ENCODE measurements around the gene HSFX2.
"Not testable (repeated sequence)": the region's sequence is repeated elsewhere in the genome, so short reads cannot be mapped to it uniquely, and the experiment has no call there.

The HSFX2 gene

GRCh38 chrX:149598603-149599002 lies 3.5 kb upstream of the HSFX2 start:
- not testable (repeated sequence) for H3K4me3 ChIP-seq (ENCODE audit: insufficient read depth, low read depth, low read length, poor library complexity, severe bottlenecking); H3K36me3 ChIP-seq (ENCODE audit: control insufficient read depth, insufficient read depth, low read length); DNase-seq; H3K27me3 ChIP-seq (replicated peaks; ENCODE audit: control insufficient read depth, insufficient read depth, low read length, poor library complexity, severe bottlenecking); H3K27ac ChIP-seq (ENCODE audit: insufficient read depth, low read length, poor library complexity, severe bottlenecking); H3K4me1 ChIP-seq (ENCODE audit: control insufficient read depth, insufficient read depth, low read length, poor library complexity, severe bottlenecking); H3K9me3 ChIP-seq (ENCODE audit: control insufficient read depth, low read length)

DNA sequence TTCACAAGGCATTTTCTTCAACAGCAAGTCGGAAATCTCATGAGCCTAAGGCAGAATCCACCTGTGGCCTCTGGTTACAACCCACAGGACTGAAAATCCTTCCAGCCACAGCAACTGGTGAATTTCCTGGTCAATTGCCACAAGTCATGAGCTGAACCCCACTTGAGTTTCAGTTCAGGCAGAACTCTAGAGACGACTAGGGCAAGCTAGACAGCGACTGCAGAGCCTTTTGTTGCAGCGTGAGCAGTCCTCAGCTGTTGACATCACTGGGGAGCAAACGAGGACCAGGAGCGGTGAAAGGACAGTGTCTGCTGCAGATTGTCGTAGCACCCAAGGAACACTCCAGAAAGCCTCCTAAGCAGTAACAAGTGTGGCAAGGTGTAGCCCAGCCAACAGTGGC lies 829 bp upstream of the HSFX2 start:
- not testable (repeated sequence) for H3K9me3 ChIP-seq (ENCODE audit: control insufficient read depth, low read length); H3K36me3 ChIP-seq (ENCODE audit: control insufficient read depth, insufficient read depth, low read length); DNase-seq; H3K4me3 ChIP-seq (ENCODE audit: insufficient read depth, low read depth, low read length, poor library complexity, severe bottlenecking); H3K27me3 ChIP-seq (replicated peaks; ENCODE audit: control insufficient read depth, insufficient read depth, low read length, poor library complexity, severe bottlenecking); H3K27ac ChIP-seq (ENCODE audit: insufficient read depth, low read length, poor library complexity, severe bottlenecking); H3K4me1 ChIP-seq (ENCODE audit: control insufficient read depth, insufficient read depth, low read length, poor library complexity, severe bottlenecking)

GRCh38 chrX:149590993-149591392 lies 4.1 kb downstream of the HSFX2 start:
- DNase-seq; H3K36me3 ChIP-seq (ENCODE audit: control insufficient read depth, insufficient read depth, low read length); H3K4me3 ChIP-seq (ENCODE audit: insufficient read depth, low read depth, low read length, poor library complexity, severe bottlenecking); H3K27me3 ChIP-seq (replicated peaks; ENCODE audit: control insufficient read depth, insufficient read depth, low read length, poor library complexity, severe bottlenecking); H3K4me1 ChIP-seq (ENCODE audit: control insufficient read depth, insufficient read depth, low read length, poor library complexity, severe bottlenecking); H3K9me3 ChIP-seq (ENCODE audit: control insufficient read depth, low read length); H3K27ac ChIP-seq (ENCODE audit: insufficient read depth, low read length, poor library complexity, severe bottlenecking): not testable (repeated sequence)

DNA sequence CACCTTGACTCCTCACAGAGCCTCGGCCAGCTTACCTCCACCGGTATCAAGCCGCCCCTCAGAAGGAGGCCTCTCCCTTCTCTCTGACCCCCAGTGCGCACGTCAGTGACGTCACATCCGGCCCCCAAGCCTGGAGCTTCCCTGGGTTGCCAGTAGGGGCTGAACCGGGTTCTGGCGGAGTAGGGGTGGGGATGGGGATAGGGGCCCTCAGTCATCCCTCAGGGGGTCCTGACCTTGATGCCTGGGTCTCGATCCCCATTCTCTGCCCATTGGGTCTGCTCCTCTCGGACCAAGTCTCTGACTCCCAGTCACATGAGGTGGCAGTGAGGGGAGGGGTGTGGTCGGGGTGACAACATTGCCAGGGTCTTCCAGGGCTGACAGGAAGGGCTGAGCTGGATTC lies 7.8 kb downstream of the HSFX2 start, which contains the start of gene MAGEA9B:
TSS of gene MAGEA9B (minus strand) at position 101 of the 400 bp plus-strand sequence. CDS start 4,280 bp downstream, outside the sequence.
- H3K27me3 ChIP-seq (replicated peaks; ENCODE audit: control insufficient read depth, insufficient read depth, low read length, poor library complexity, severe bottlenecking); H3K4me1 ChIP-seq (ENCODE audit: control insufficient read depth, insufficient read depth, low read length, poor library complexity, severe bottlenecking); H3K4me3 ChIP-seq (ENCODE audit: insufficient read depth, low read depth, low read length, poor library complexity, severe bottlenecking); H3K36me3 ChIP-seq (ENCODE audit: control insufficient read depth, insufficient read depth, low read length); H3K9me3 ChIP-seq (ENCODE audit: control insufficient read depth, low read length); DNase-seq; H3K27ac ChIP-seq (ENCODE audit: insufficient read depth, low read length, poor library complexity, severe bottlenecking): not testable (repeated sequence)

- H3K36me3 ChIP-seq (ENCODE audit: control insufficient read depth, insufficient read depth, low read length); H3K4me1 ChIP-seq (ENCODE audit: control insufficient read depth, insufficient read depth, low read length, poor library complexity, severe bottlenecking); H3K27me3 ChIP-seq (replicated peaks; ENCODE audit: control insufficient read depth, insufficient read depth, low read length, poor library complexity, severe bottlenecking); H3K4me3 ChIP-seq (ENCODE audit: insufficient read depth, low read depth, low read length, poor library complexity, severe bottlenecking); DNase-seq; H3K9me3 ChIP-seq (ENCODE audit: control insufficient read depth, low read length); H3K27ac ChIP-seq (ENCODE audit: insufficient read depth, low read length, poor library complexity, severe bottlenecking): not testable (repeated sequence)
These were observed 9.5 kb downstream of the HSFX2 start for GRCh38 chrX:149585631-149586030.

DNA sequence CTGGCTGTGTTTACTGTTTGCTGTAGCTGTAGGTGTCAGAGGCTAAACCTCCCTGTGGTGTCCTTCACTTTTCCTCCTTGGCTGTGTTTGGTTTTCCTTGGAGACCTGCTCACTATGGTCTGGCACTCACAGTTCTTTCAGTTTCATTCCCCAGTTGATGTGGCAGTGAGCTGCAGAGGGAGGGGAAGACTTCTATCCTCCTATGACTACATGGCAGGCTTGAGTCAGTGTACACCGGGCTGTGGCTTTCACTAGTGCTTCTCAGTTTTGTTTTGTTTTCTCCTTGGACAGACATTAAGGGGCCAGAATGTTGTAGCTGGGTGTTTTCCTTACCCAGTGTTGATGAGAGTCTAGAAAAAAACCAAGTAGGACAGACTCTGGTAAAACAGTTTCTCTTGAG lies 21.7 kb downstream of the HSFX2 start:
- not testable (repeated sequence) for DNase-seq; H3K4me3 ChIP-seq (ENCODE audit: insufficient read depth, low read depth, low read length, poor library complexity, severe bottlenecking); H3K4me1 ChIP-seq (ENCODE audit: control insufficient read depth, insufficient read depth, low read length, poor library complexity, severe bottlenecking); H3K36me3 ChIP-seq (ENCODE audit: control insufficient read depth, insufficient read depth, low read length); H3K27ac ChIP-seq (ENCODE audit: insufficient read depth, low read length, poor library complexity, severe bottlenecking); H3K9me3 ChIP-seq (ENCODE audit: control insufficient read depth, low read length); H3K27me3 ChIP-seq (replicated peaks; ENCODE audit: control insufficient read depth, insufficient read depth, low read length, poor library complexity, severe bottlenecking)

- Histone ChIP-seq H3K4me1 (ENCODE audit: control insufficient read depth, insufficient read depth, low read length, poor library complexity, severe bottlenecking) (no peaks in the 10 kb centered on the region), H3K9me3 (ENCODE audit: control insufficient read depth, low read length) (no peaks in the 10 kb centered on the region), H3K27ac (ENCODE audit: insufficient read depth, low read length, poor library complexity, severe bottlenecking) (no peak overlapping the region), H3K27me3 (replicated peaks; ENCODE audit: control insufficient read depth, insufficient read depth, low read length, poor library complexity, severe bottlenecking) (no peaks in the 10 kb centered on the region), H3K36me3 (ENCODE audit: control insufficient read depth, insufficient read depth, low read length) (no peaks in the 10 kb centered on the region), H3K4me3 (ENCODE audit: insufficient read depth, low read depth, low read length, poor library complexity, severe bottlenecking) (no peak overlapping the region)
- DNase-seq = no peak
These were observed 22.4 kb downstream of the HSFX2 start for GRCh38 chrX:149572743-149573142.

- Histone ChIP-seq H3K27ac (ENCODE audit: insufficient read depth, low read length, poor library complexity, severe bottlenecking) (no peak overlapping the region), H3K27me3 (replicated peaks; ENCODE audit: control insufficient read depth, insufficient read depth, low read length, poor library complexity, severe bottlenecking) (no peaks in the 10 kb centered on the region), H3K4me1 (ENCODE audit: control insufficient read depth, insufficient read depth, low read length, poor library complexity, severe bottlenecking) (no peaks in the 10 kb centered on the region), H3K4me3 (ENCODE audit: insufficient read depth, low read depth, low read length, poor library complexity, severe bottlenecking) (no peak overlapping the region), H3K9me3 (ENCODE audit: control insufficient read depth, low read length) (no peaks in the 10 kb centered on the region), H3K36me3 (ENCODE audit: control insufficient read depth, insufficient read depth, low read length) (no peaks in the 10 kb centered on the region)
- no peak for DNase-seq
These were observed 23.3 kb downstream of the HSFX2 start for GRCh38 chrX:149571770-149572169.

- Histone ChIP-seq H3K27me3 (replicated peaks; ENCODE audit: control insufficient read depth, insufficient read depth, low read length, poor library complexity, severe bottlenecking) (no peaks in the 10 kb centered on the region), H3K36me3 (ENCODE audit: control insufficient read depth, insufficient read depth, low read length) (no peaks in the 10 kb centered on the region), H3K9me3 (ENCODE audit: control insufficient read depth, low read length) (no peaks in the 10 kb centered on the region), H3K4me1 (ENCODE audit: control insufficient read depth, insufficient read depth, low read length, poor library complexity, severe bottlenecking) (no peaks in the 10 kb centered on the region), H3K4me3 (ENCODE audit: insufficient read depth, low read depth, low read length, poor library complexity, severe bottlenecking) (no peak overlapping the region), H3K27ac (ENCODE audit: insufficient read depth, low read length, poor library complexity, severe bottlenecking) (no peak overlapping the region)
- DNase-seq = no peak
These were observed 24.4 kb downstream of the HSFX2 start for GRCh38 chrX:149570668-149571067.

DNA sequence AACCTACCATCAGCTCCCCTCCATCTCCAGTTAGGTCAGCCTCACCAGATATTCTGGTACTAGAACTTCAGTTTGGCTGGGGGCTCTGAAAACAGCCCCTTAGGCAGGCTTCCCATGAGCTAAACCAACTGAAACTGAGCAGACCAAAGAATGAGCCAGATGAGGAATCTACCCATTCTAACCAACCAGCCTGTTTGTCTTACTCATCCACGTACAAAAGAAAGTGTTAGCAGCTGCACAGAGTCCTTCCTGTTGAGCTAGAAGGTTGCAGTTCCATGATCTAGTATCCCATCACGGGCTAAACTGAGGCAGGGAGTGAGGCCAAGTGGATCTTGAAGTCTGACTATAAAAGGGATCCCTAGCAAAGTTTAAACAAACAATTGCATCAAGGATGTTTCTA lies 25.3 kb downstream of the HSFX2 start:
- Histone ChIP-seq H3K36me3 (ENCODE audit: control insufficient read depth, insufficient read depth, low read length) (no peaks in the 10 kb centered on the region), H3K4me1 (ENCODE audit: control insufficient read depth, insufficient read depth, low read length, poor library complexity, severe bottlenecking) (no peaks in the 10 kb centered on the region), H3K27me3 (replicated peaks; ENCODE audit: control insufficient read depth, insufficient read depth, low read length, poor library complexity, severe bottlenecking) (no peaks in the 10 kb centered on the region), H3K4me3 (ENCODE audit: insufficient read depth, low read depth, low read length, poor library complexity, severe bottlenecking) (no peak overlapping the region), H3K27ac (ENCODE audit: insufficient read depth, low read length, poor library complexity, severe bottlenecking) (no peak overlapping the region), H3K9me3 (ENCODE audit: control insufficient read depth, low read length) (no peaks in the 10 kb centered on the region)
- DNase-seq = no peak

All from effector memory CD4-positive, alpha-beta T cell (primary cell).